NCI-H510A (cell line): Measurements from ENCODE around the gene PAK2.
"Not testable (repeated sequence)": the region's sequence is repeated elsewhere in the genome, so short reads cannot be mapped to it uniquely, and the experiment has no call there.

Experiments used
- DNase-seq: peaks from one replicate; lab custom pipeline; 2025; lab: John Stamatoyannopoulos, UW

PAK2 gene

GRCh38 chr3:196782511-196782910, 42.9 kb downstream of the PAK2 start:
- no peak for DNase-seq

- no peak for DNase-seq
Measured at GRCh38 chr3:196788528-196788927, 48.9 kb downstream of the PAK2 start.

GRCh38 chr3:196789885-196790359, 50.3 kb downstream of the PAK2 start:
- DNase-seq = no peak

- DNase-seq = no peak
Measured at GRCh38 chr3:196790636-196791035, 51.0 kb downstream of the PAK2 start.

GRCh38 chr3:196792771-196793170, 53.1 kb downstream of the PAK2 start:
- DNase-seq = no peak

GRCh38 chr3:196793246-196793645, 53.6 kb downstream of the PAK2 start:
- DNase-seq = no peak

- no peak for DNase-seq
Measured at GRCh38 chr3:196794467-196794866, 54.8 kb downstream of the PAK2 start.

- DNase-seq = no peak
Measured at GRCh38 chr3:196796317-196796716, 56.7 kb downstream of the PAK2 start.

GRCh38 chr3:196800742-196801434, 61.2 kb downstream of the PAK2 start:
- no peak for DNase-seq

GRCh38 chr3:196803891-196804468, 64.3 kb downstream of the PAK2 start:
- no peak for DNase-seq

- no peak for DNase-seq
Measured at GRCh38 chr3:196804773-196805172, 65.1 kb downstream of the PAK2 start.

GRCh38 chr3:196810963-196811581, 71.4 kb downstream of the PAK2 start:
- DNase-seq = no peak

- DNase-seq = no peak
Measured at GRCh38 chr3:196812853-196813252, 73.2 kb downstream of the PAK2 start.

GRCh38 chr3:196813903-196814302, 74.2 kb downstream of the PAK2 start:
- no peak for DNase-seq

GRCh38 chr3:196821806-196822355, 82.2 kb downstream of the PAK2 start:
- DNase-seq = no peak

- DNase-seq = not testable (repeated sequence)
Measured at GRCh38 chr3:196829651-196830050, 90.0 kb downstream of the PAK2 start.

- DNase-seq = no peak
Measured at GRCh38 chr3:196835086-196835485, 95.4 kb downstream of the PAK2 start.

GRCh38 chr3:196836626-196837025, 97.0 kb downstream of the PAK2 start:
- not testable (repeated sequence) for DNase-seq

- no peak for DNase-seq
Measured at GRCh38 chr3:196837819-196838420, 98.3 kb downstream of the PAK2 start.

- not testable (repeated sequence) for DNase-seq
Measured at GRCh38 chr3:196839351-196839750, 99.7 kb downstream of the PAK2 start.

GRCh38 chr3:196842567-196843434, 103.1 kb downstream of the PAK2 start:
- no peak for DNase-seq
